ENCODE results near the gene MICB.

The MICB gene

GRCh38 chr6:31530659-31531058 lies 32.7 kb downstream of the MICB start:
- H3K36me3 ChIP-seq (ENCODE audit: insufficient read depth, low read length) = peaks cover 57% of the 10 kb centered on the region
- H3K9me3 ChIP-seq (ENCODE audit: low read length) = no peaks in the 10 kb centered on the region
- no peaks in the 10 kb centered on the region for H3K4me1 ChIP-seq (ENCODE audit: insufficient read depth, low read length)
- no peak overlapping the region for H2AFZ ChIP-seq (ENCODE audit: low read depth, low read length)
- H3K4me3 ChIP-seq (ENCODE audit: low read length) = no peak overlapping the region
- no peaks in the 10 kb centered on the region for H3K27me3 ChIP-seq (ENCODE audit: insufficient read depth, low read length)

DNA sequence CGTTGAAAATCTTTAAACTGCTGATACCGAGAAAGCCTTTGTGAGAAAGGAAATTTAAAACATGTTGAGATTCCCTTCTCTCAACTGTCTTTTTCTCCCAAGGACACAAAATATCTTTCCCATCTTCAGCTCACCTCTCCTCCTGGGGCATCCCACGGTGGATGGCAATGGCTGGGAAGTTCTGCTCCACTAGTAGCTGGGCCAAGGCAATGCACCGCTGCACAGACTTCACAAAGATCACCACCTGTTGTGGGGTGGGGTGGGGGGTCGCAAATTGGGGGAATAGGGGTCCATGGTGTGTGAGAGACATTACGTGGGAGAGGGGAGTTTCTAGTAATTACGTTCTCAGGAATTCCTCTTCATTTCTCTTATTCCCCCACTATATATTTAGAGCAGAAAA lies 33.2 kb downstream of the MICB start:
- Histone ChIP-seq H3K9me3 (ENCODE audit: low read length) (no peaks in the 10 kb centered on the region), H2AFZ (ENCODE audit: low read depth, low read length) (no peak overlapping the region), H3K27me3 (ENCODE audit: insufficient read depth, low read length) (no peaks in the 10 kb centered on the region), H3K4me1 (ENCODE audit: insufficient read depth, low read length) (no peaks in the 10 kb centered on the region), H3K36me3 (ENCODE audit: insufficient read depth, low read length) (peaks cover 63% of the 10 kb centered on the region), H3K4me3 (ENCODE audit: low read length) (no peak overlapping the region)

GRCh38 chr6:31531771-31532643 lies 34.1 kb downstream of the MICB start:
- H3K27me3 ChIP-seq (ENCODE audit: insufficient read depth, low read length) = no peaks in the 10 kb centered on the region
- no peak overlapping the region for H3K4me3 ChIP-seq (ENCODE audit: low read length)
- H2AFZ ChIP-seq (ENCODE audit: low read depth, low read length) = no peak overlapping the region
- H3K9me3 ChIP-seq (ENCODE audit: low read length) = no peaks in the 10 kb centered on the region
- H3K36me3 ChIP-seq (ENCODE audit: insufficient read depth, low read length) = peaks cover 70% of the 10 kb centered on the region
- H3K4me1 ChIP-seq (ENCODE audit: insufficient read depth, low read length) = no peaks in the 10 kb centered on the region

DNA sequence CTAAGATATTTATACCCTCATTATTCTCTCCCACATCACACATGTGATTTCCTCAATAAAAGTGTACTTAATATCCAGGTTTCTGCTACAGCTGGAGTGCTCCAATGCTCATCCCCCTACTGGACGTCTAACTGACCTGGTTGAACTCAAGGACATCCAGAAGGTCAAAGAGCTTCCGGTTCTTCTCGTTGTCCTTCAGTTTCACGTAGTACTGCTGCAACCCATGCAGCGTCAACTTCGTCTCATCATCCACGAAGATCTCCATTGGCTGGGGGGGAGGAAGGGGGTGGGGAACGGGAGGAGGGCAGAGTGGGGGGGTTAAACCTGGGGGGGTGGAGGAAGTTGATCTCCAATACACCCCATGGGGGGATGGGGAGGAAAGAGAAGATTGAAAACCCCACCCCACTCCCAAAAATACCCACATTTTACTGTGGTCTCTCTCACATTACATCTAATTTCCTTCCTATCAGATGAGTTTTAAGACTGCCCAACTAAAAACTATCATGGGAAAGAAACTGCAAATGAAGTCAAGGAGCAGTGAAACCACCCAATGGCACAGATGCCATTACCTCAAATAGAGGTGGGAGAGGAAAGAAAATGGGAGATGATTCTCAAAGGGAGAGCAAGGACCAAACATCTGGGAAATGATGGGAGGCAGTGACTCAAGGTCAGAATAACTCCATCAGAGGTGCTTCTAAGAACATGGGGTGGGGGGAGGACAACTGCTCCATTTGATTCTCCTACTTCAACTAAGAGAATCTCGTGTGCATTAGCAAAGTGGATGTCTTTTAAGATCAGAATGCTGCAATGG lies 34.9 kb downstream of the MICB start:
- Histone ChIP-seq H2AFZ (ENCODE audit: low read depth, low read length) (no peak overlapping the region), H3K4me1 (ENCODE audit: insufficient read depth, low read length) (no peaks in the 10 kb centered on the region), H3K9me3 (ENCODE audit: low read length) (no peaks in the 10 kb centered on the region), H3K36me3 (ENCODE audit: insufficient read depth, low read length) (peaks cover 76% of the 10 kb centered on the region), H3K27me3 (ENCODE audit: insufficient read depth, low read length) (no peaks in the 10 kb centered on the region), H3K4me3 (ENCODE audit: low read length) (no peak overlapping the region)

DNA sequence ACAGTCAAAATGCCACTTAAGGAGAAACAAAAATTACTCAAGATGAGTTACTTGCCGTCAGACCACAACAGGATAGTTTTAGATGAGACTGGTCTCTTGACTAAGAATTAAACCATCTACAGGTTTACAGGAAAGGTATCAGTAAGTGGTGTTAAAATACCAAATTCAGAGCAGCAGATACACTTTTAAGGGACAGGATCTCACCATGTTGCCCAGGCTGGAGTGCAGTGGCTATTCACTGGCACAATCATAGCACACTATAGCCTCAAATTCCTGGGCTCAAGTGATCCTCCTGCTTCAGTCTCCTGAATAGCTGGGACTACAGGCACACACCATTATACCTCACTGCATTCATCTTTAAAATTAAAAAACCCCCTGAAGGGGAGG lies 35.5 kb downstream of the MICB start:
- H2AFZ ChIP-seq (ENCODE audit: low read depth, low read length) = no peak overlapping the region
- H3K36me3 ChIP-seq (ENCODE audit: insufficient read depth, low read length) = peaks cover 81% of the 10 kb centered on the region
- no peaks in the 10 kb centered on the region for H3K27me3 ChIP-seq (ENCODE audit: insufficient read depth, low read length)
- H3K4me3 ChIP-seq (ENCODE audit: low read length) = no peak overlapping the region
- H3K9me3 ChIP-seq (ENCODE audit: low read length) = no peaks in the 10 kb centered on the region
- H3K4me1 ChIP-seq (ENCODE audit: insufficient read depth, low read length) = peaks cover under 1% of the 10 kb centered on the region

GRCh38 chr6:31534011-31534410 lies 36.1 kb downstream of the MICB start:
- peaks cover 87% of the 10 kb centered on the region for H3K36me3 ChIP-seq (ENCODE audit: insufficient read depth, low read length)
- no peaks in the 10 kb centered on the region for H3K9me3 ChIP-seq (ENCODE audit: low read length)
- no peak overlapping the region for H2AFZ ChIP-seq (ENCODE audit: low read depth, low read length)

DNA sequence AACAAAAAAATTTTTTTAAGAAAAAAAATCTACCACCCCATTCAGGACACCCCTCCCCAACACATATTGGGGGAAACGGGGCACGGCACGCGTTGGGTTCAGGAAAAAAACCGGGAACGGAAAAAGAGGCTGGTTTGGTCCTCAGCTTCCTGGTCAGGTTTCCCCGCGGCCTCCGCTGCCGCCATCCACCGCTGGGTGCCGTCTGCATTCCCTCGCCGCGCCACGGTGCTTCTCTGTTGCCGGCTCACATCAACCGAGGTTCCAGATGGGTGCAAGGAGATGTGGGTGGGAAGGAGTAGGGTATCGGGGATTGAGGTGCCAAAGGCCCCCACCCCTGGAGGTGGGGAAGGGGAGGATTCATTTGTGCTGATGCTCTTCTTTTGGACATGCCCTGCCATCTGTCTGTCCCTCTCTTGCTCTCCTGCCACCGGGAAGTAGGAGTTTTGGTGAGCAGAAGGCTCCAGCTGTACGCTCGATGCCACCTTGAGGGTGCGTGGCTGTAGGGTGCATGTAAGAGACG lies 36.6 kb downstream of the MICB start:
- H3K36me3 ChIP-seq (ENCODE audit: insufficient read depth, low read length) = peaks cover 92% of the 10 kb centered on the region
- no peak overlapping the region for H2AFZ ChIP-seq (ENCODE audit: low read depth, low read length)
- no peak overlapping the region for H3K4me3 ChIP-seq (ENCODE audit: low read length)
- peaks cover 12% of the 10 kb centered on the region for H3K4me1 ChIP-seq (ENCODE audit: insufficient read depth, low read length)
- H3K27me3 ChIP-seq (ENCODE audit: insufficient read depth, low read length) = no peaks in the 10 kb centered on the region
- H3K9me3 ChIP-seq (ENCODE audit: low read length) = no peaks in the 10 kb centered on the region

More at GRCh38 chr6:31534011-31534410, 36.1 kb downstream of the MICB start:
- peaks cover 6% of the 10 kb centered on the region for H3K4me1 ChIP-seq (ENCODE audit: insufficient read depth, low read length)
- H3K27me3 ChIP-seq (ENCODE audit: insufficient read depth, low read length) = no peaks in the 10 kb centered on the region
- no peak overlapping the region for H3K4me3 ChIP-seq (ENCODE audit: low read length)

GRCh38 chr6:31535538-31536324 lies 37.8 kb downstream of the MICB start:
- Histone ChIP-seq H3K36me3 (ENCODE audit: insufficient read depth, low read length) (peaks cover 95% of the 10 kb centered on the region), H3K4me3 (ENCODE audit: low read length) (no peak overlapping the region), H3K27me3 (ENCODE audit: insufficient read depth, low read length) (no peaks in the 10 kb centered on the region), H3K9me3 (ENCODE audit: low read length) (no peaks in the 10 kb centered on the region), H2AFZ (ENCODE audit: low read depth, low read length) (no peak overlapping the region), H3K4me1 (ENCODE audit: insufficient read depth, low read length) (peaks cover 23% of the 10 kb centered on the region)

DNA sequence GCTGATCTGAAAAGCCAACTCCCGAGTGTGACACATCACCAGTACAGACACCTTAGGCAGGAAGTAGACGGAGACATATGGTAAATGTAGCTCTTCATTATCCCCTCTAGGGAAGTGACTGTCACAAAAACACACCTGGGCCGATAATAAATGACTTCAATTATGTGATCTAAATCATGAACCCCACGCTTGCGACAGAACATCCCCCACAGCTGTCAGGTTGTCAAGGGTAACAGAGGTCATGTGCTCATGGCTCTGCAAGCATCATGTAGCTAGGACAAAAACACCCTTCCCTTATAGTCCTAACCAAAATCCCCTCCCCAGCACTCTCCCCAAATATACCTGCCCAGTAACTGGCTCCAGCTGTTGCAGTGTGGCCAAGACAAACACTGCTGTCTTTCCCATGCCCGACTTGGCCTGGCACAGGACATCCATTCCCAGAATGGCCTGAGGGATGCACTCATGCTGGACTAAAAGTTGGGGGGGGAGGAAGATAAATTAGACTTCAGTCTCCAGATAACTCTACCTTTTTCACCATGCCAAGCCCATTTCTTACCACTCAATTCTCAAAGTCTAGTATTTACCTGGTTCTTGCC lies 41.0 kb downstream of the MICB start:
- Histone ChIP-seq H3K36me3 (ENCODE audit: insufficient read depth, low read length) (peaks cover 68% of the 10 kb centered on the region), H3K4me3 (ENCODE audit: low read length) (peak overlapping the region; percentile 95), H3K9me3 (ENCODE audit: low read length) (no peaks in the 10 kb centered on the region), H3K27me3 (ENCODE audit: insufficient read depth, low read length) (no peaks in the 10 kb centered on the region), H2AFZ (ENCODE audit: low read depth, low read length) (no peak overlapping the region), H3K4me1 (ENCODE audit: insufficient read depth, low read length) (peaks cover 29% of the 10 kb centered on the region)

- Histone ChIP-seq H3K27me3 (ENCODE audit: insufficient read depth, low read length) (no peaks in the 10 kb centered on the region), H3K4me3 (ENCODE audit: low read length) (peak overlapping the region; percentile 95), H3K36me3 (ENCODE audit: insufficient read depth, low read length) (peaks cover 50% of the 10 kb centered on the region), H3K4me1 (ENCODE audit: insufficient read depth, low read length) (peaks cover 36% of the 10 kb centered on the region), H2AFZ (ENCODE audit: low read depth, low read length) (no peak overlapping the region), H3K9me3 (ENCODE audit: low read length) (no peaks in the 10 kb centered on the region)
These were observed 42.7 kb downstream of the MICB start for GRCh38 chr6:31540640-31541039.

- Histone ChIP-seq H3K4me3 (ENCODE audit: low read length) (peak overlapping the region; percentile 95), H3K36me3 (ENCODE audit: insufficient read depth, low read length) (peaks cover 45% of the 10 kb centered on the region), H3K4me1 (ENCODE audit: insufficient read depth, low read length) (peaks cover 41% of the 10 kb centered on the region), H3K9me3 (ENCODE audit: low read length) (no peaks in the 10 kb centered on the region), H2AFZ (ENCODE audit: low read depth, low read length) (no peak overlapping the region), H3K27me3 (ENCODE audit: insufficient read depth, low read length) (no peaks in the 10 kb centered on the region)
These were observed 43.2 kb downstream of the MICB start for GRCh38 chr6:31541059-31541657.

Measured in neuron (in vitro differentiated cells).